Kidney epithelial cell (primary cell): Measurements from ENCODE around the gene PCBP3. TPM values are rescaled to one million over a fixed set of nuclear protein-coding genes. Genes with fewer than 3 reads are reported as not detected.

Source experiments
- DNase-seq: peaks from one replicate; pipeline ENCODE4 v3.0.0-alpha.2; 2010; ENCODE audit warnings: low read depth
- H3K27me3 ChIP-seq: 2 replicates; pipeline ENCODE4 v1.6.0; 2011; ENCODE audit warnings: low read length; ENCODE audit not compliant: control insufficient read depth, insufficient read depth
- H3K36me3 ChIP-seq: 2 replicates; pipeline ENCODE4 v1.5.1; 2011; ENCODE audit warnings: low read length; ENCODE audit not compliant: control insufficient read depth, insufficient read depth
- H3K4me3 ChIP-seq: 2 replicates; pipeline ENCODE4 v1.5.1; 2011; ENCODE audit warnings: low read depth, mild to moderate bottlenecking, control low read depth, low read length
- total RNA-seq: library from RNA; depleted of rRNA; stranded (reverse); fragments of >200 nt; gene quantifications from 2 replicates; pipeline ENCODE4 v1.2.3, GENCODE V29; 2015
- TF ChIP-seq, protein P1 (sequence below): IDR thresholded peaks from 2 replicates; pipeline ENCODE4 v1.5.1; 2011; ENCODE audit warnings: mild to moderate bottlenecking, moderate library complexity, low read length, control low read depth, inconsistent platforms; ENCODE audit not compliant: insufficient read depth, poor library complexity, severe bottlenecking

Gene PCBP3
- total RNA-seq, 1 donor from 2014 or later, result 1.3 TPM

- peaks cover 12% of the 10 kb centered on the region for H3K27me3 ChIP-seq
Observed at GRCh38 chr21:45911806-45912325, 268.3 kb downstream of the PCBP3 start.

DNA sequence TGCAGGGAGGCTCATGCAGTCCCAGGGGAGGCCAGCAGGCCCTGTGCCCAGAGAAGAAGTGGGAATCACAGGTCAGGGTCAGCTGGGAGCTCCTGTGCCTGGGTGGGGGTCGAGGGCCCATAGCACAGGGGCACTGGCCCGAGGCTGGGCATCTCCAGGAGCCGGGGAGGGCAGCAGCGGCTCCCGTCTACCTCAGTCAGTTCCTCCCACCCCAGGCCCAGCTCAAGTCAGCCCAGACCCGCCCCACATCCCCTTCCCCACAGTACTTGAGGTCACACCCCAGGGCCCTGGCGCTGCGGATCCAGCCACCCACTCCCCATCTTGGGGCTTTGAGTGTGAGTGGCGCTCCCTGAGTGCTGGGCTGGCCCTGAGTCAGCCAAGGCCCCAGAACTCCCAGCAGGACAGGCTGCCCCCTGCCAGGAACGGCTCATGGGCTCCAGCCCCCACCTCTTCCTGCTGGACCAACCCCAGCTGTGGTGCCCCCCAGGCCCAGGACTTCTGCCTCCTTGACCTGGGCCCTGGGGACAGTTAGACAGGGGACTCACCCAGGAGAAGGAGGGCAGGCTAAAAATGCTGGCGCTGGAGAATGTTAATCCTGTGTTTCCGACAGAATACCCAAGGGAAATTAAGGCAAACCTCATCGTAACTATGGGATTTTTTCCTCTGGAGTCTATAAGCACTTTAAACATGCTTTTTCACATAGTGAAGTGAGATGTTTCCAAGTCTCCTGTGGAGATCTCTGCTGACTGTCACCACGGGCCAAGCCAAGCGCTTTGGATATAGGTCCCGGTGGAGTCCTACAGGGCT, 269.3 kb downstream of the PCBP3 start:
- TF ChIP-seq, protein P1, sequence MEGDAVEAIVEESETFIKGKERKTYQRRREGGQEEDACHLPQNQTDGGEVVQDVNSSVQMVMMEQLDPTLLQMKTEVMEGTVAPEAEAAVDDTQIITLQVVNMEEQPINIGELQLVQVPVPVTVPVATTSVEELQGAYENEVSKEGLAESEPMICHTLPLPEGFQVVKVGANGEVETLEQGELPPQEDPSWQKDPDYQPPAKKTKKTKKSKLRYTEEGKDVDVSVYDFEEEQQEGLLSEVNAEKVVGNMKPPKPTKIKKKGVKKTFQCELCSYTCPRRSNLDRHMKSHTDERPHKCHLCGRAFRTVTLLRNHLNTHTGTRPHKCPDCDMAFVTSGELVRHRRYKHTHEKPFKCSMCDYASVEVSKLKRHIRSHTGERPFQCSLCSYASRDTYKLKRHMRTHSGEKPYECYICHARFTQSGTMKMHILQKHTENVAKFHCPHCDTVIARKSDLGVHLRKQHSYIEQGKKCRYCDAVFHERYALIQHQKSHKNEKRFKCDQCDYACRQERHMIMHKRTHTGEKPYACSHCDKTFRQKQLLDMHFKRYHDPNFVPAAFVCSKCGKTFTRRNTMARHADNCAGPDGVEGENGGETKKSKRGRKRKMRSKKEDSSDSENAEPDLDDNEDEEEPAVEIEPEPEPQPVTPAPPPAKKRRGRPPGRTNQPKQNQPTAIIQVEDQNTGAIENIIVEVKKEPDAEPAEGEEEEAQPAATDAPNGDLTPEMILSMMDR, result no peak
- DNase-seq, result no peak
- H3K27me3 ChIP-seq, result peaks cover 12% of the 10 kb centered on the region
- no peak overlapping the region for H3K4me3 ChIP-seq
- H3K36me3 ChIP-seq, result no peaks in the 10 kb centered on the region

More at GRCh38 chr21:45911806-45912325, 268.3 kb downstream of the PCBP3 start:
- H3K36me3 ChIP-seq, result no peaks in the 10 kb centered on the region
- H3K4me3 ChIP-seq, result no peak overlapping the region
- no peak for DNase-seq
- TF ChIP-seq, protein P1, result no peak

DNA sequence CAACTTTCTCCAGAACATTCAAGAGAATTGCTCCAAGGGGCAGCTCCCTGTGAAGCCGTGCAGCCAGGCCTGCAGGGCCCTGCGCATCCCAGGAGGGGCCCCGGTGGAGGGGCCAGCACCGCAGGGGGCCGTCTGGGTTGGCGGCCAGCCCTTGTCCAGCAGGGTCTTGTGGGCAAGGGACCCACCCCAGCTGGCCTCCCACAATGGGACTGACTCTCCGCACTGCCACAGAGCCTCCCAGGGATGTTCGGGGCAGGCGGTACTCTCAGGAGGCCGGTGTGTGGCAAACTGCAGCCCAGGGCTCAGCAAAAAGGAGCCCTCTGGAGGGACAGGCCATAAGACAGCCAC, 269.9 kb downstream of the PCBP3 start:
- TF ChIP-seq, protein P1, result no peak
- Histone ChIP-seq H3K36me3 (no peaks in the 10 kb centered on the region), H3K27me3 (peaks cover 12% of the 10 kb centered on the region), H3K4me3 (no peak overlapping the region)
- DNase-seq, result no peak

GRCh38 chr21:45913886-45914285, 270.4 kb downstream of the PCBP3 start:
- Histone ChIP-seq H3K4me3 (no peak overlapping the region), H3K36me3 (no peaks in the 10 kb centered on the region), H3K27me3 (peaks cover 12% of the 10 kb centered on the region)
- TF ChIP-seq, protein P1, result no peak
- DNase-seq, result no peak

DNA sequence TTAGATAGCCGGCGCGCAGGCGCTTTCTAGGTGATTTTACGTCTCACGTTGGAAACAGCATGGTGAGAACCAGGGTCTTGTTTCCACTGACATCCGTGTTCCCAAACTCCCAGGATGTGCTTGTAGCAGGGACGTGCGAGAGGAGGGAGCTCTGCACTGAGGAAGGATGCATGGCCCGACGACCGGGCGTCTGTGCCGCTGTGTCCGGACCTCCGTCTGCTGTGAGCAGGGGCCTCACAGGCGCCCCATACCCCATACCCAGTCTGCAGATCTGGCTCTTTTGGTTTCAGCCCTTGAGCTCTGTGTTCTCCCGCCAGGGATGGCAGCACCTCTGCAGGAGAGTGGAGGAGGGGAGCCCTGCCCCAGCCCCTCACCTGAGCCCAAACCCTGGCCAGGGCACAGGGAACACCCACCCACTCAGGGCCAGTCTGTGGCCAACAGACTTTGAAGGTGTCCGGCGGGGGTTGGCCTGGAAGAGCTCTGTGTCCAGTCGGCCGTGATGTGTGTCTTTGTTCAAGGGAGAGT, 270.9 kb downstream of the PCBP3 start:
- Histone ChIP-seq H3K4me3 (no peak overlapping the region), H3K27me3 (peaks cover 12% of the 10 kb centered on the region), H3K36me3 (no peaks in the 10 kb centered on the region)
- DNase-seq, result no peak
- TF ChIP-seq, protein P1, result no peak
